Stimulated activated CD4-positive, alpha-beta T cell treated with anti-CD3 and anti-CD28 coated beads, Interleukin-12 subunit alpha, Interleukin-12 subunit beta, amount 100 ng/mL, for 24 hours (primary cell): ENCODE data around the gene ACSS1.

Experiments
- DNase-seq, 2 experiments: peaks; one replicate each; pipeline ENCODE4 v3.0.0-alpha.2; 2020; ENCODE audit warnings: low read depth in 2 of 2

The ACSS1 gene

DNA sequence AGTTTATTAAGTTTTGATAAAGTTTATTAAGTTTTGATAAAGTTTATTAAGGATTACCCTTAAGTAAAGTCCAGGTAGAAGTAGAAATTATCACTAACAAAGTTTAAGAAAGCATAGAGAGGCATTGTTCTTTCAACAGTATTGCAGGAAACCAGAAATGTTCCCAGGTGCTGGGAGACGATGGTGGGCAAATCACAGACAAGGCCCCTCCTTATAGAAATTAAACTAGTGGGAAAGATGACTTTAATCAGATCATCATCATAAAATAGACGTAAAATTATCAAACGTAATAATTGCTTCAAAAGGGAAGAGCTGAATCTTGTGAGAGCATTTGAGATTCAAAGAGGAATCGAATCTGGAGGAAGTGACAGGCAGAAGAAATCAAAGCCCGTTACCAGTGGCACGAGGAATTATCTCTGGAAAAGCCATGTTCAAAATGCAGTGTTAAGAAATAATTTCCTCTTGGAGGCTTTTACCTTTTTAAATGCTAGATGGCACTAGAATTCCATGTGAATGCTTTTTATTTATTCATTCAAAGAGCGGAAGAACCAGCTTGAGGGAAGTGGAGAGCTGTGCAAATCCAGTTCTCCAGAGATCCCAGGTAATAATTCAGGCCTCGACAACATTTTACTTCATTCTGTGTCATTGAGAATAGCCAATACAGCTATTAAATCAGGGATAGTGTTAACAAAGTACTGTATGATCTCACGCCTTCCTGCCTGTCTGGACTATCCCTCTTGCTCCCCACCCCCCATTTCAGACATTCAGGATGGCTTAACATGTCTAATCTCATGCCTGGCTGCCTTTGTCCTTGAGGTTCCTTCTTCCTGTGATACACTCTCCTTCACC lies 64.4 kb downstream of the ACSS1 start:
- DNase-seq: no peak

DNA sequence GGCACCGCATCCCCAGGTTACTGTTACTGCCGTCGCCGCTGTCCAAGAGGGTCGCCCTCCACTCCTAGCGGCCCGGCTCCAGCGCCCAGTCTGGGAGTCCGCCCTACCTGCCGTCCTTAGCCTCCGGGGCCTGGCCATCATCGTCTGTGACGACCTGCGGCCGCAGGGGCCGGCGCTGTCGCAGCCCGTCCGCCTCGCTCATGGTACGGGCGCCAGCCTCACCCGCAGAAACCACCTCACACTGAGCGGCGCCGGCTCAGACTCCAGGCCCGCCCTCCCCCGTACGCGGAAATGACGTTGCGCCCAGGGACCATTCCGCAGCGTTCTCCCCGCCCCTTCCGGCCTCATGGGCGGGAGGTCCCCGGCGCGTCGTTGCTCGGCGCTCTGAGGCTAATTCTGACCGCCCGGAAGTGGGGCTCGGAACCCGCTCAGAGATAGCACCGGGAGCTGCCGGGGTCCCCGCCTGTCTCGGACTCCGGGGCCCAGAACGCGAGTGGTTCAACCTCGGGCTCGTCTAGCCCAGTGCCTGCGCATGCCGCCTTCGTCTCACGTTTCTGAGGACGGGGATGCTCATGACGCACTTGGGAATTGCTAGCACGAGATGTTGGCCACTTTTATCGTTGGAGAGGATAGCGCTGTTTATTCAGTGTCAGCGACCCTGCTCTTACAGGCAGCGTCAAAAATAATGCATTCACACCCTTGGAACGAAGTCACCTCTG lies 65.3 kb downstream of the ACSS1 start, which contains the start of gene APMAP:
TSS of gene APMAP (minus strand) at position 265 of the 719 bp plus-strand sequence. CDS start at position 202, 63 bp downstream.
- DNase-seq: peak; percentile 92 to 95

DNA sequence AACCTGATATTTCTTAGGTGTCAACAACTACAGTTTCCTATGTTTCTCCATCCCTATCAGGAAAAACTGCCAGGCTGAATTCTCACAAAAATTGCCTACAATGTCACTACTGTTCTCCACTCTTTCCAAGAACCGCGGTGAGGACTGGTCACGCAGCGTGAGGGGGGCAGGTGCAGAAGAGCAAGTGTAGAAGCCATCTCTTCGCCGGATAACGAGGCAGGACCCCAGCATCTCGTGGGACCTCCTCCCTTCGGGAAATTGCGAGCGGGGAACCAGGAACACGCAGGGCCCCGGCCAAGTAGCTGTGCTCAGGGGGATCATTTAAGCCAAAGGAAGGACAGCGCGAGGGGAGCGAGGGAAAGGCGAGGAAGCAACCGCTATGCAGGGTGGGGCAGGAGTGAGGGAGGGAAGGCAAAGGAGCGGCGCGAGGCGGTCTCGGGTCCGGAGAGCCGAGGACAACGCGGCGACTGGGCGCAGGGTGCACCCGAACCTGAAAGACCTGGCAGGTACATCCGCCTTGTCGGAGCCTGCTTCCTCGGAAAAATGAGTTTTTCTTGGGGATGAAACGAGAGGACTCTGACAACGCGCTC lies 65.9 kb downstream of the ACSS1 start:
- DNase-seq: peak in 1 of 2 experiments; percentile 6

DNA sequence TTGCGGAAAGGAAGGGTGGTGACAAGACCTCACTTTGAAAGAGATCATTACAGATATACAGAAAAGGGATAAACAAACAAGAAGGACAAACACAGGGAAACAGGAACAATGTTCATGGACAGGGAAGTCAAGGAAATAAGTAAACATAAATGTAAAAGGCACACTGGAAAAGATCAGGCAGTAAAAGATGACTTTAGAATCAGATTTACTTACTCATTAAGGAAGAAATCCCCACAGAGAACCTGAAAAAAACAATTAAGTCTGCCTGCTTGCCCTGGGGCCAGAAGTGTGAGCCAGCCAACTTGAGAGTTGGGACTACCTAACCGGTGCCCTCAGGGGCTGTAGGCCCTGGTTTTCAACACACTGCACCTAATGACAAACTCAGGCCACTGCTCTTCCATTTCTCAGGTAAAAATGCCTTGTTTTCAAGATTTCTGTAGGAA lies 67.1 kb downstream of the ACSS1 start:
- no peak for DNase-seq

DNA sequence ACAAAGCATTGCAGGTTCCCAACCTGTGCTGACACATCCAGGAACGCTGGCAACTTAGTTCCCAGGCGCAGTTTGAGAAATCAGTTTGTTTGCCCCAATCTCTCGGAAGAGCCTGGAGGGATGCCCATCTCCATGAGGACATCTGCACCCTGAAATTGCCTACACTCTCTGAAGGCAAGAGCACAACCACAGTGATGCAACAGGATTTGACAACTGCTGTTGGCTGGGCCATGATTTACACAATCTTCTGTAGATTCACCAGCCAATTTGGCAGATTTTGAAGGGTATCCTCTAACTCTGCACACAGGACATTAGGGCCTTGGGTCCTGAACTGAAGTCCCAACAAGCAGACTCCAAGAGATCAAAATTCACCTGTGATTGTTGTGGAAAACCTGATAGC lies 68.8 kb downstream of the ACSS1 start:
- no peak for DNase-seq

DNA sequence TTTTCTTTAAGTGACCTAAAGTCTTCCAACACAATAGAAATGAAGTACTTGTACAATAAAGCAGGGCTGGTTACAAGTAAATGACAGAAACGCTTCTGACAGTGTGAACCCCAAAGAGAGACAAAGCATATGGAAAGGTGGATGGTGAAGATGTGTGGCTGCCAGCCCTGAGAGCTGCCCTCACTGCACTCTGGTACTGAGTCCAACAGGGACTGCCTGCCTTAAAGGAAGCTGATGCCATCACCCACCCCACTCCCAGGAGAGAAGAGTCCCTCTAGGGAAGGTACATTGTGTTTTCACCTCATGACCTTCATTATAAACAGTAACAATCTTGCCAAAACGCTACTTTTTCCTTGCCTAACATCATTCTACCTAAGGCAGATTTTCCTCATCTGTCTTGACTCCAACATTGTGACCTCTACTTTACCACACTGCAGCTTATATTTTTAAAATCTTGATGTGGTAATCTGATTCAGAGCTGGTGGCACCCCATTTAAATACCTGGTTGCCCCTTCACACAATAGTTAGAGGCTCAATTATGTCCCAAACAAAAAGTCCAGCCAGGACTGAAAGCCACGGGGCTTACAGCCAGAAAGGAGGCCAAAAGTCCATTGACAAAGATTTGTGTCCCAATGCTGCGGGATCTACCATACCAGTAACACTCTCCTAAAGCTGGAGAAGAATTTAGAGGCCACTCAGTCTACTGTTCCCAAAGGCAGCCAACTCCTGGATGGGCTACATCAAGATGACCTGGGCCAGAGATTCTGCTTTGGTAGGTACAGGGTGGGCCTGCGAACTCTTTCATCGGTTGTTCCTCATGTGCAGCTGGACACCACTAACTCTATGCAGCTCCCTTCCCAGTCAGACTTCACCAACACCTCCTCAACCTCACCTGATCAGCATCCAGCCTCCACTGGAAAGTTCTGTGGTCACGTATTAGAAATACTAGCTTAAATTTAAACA lies 69.8 kb downstream of the ACSS1 start:
- no peak for DNase-seq

DNA sequence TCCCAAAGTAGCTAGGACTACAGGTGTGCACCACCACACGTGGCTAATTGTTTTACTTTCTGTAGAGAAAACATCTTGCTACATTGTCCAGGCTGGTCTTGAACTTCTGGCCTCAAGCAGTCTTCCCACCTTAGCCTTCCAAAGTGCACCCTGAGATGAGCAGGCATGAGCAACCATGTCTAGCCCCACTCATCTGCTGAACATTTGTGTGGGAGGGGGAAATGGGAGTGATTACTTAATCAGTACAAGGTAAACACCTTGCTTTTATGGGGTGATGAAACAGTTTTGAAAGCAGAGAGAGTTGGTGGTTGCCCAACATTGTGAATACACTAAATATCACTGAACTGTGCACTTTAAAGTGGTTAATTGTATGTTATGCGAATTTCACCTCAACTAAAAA lies 70.7 kb downstream of the ACSS1 start:
- DNase-seq: no peak

DNA sequence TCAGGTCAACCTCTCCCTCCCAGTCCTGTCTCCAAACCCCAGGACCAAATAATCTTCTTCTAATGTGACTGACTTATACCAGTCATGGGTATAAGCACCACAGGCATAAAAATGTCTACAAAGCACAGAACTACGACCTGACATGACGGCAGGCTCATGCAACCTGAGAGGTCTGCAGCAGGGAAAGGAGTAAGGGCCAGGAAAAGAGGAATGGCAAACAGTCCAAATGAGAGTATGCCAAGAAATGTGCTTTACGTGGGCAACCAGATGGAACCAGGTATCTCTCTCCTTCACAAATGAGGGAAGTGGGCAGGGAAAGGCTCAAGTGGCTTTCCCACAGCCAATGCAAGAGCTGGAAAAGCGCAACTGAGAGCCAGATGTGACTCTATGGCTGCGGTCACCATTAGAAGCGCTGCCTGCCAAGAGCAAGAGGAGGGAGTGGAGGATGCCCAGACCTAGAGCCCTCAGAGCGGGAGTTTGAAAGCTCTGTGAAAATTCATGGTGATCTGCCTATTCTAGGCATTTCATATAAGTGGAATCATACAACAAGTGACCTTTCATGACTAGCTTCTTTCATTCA lies 71.4 kb downstream of the ACSS1 start:
- DNase-seq: no peak

DNA sequence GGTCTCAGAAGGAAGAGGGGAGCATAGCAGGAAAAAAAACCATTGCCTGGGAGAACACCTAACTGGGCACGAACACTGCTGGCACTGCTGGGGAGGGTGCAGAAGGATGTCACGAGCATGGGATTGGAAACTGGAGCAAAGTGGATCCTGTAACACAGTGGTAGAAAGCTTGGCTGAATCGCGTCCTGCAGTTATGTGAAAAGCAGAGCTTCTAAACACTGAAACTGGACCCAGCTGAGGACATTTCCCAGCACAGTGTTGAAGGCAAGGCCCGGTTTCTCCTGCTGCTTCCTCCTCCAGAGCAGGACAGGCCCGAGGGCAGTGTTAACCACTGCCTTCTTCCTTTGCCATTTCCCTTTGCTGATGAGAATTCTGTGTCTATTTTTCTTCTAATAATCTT lies 72.1 kb downstream of the ACSS1 start:
- no peak for DNase-seq

DNA sequence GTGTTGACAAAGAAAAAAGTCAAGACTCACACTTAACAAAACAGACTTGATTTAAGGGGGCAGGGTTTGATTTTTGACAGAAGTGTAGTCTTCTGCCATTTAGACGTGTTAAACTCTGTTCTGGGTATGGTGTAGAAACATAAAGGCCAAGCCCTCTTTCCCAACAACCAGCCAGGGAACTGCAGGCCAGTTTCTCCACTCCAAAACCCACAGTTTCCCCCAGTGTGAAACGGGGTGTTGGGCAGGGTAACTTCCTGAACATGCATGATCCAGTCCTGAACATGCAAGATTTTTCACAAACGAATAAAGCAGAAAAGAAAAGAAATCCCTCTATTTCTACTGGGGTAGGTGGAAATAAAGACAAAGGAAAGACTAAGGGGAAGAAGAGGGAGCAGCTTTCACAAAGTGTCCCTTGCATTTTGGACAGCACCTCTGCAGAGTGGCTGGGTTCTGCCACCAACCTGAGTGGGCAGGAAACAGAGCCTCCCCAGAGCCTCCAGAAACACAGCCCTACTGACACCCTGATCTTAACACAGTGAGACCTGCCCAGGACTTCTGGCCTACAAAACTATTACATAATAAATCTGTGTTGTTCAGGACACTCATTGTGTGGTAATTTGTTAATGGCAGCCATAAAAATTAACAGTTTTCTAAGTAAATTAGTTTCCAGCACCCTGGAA lies 72.8 kb downstream of the ACSS1 start:
- no peak for DNase-seq

DNA sequence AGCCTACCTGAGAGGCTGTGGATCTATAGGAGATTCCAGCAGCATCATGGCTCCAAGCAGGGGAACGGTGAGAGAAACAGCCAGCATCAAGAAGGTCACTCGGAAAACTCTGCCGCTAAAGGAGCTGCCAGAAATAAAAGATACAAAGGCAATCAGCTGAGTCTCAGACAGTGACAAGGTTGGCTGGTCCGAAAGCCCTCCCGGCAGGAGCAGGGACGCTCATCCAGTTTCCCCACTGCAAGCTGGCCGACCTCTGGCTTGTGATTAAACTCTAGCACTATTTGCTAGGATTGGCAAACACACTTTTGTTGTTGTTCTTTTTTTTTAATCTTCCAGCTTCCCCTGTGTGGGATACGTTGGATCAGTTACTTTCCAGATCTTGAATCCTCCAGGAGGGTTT lies 74.0 kb downstream of the ACSS1 start:
- no peak for DNase-seq

DNA sequence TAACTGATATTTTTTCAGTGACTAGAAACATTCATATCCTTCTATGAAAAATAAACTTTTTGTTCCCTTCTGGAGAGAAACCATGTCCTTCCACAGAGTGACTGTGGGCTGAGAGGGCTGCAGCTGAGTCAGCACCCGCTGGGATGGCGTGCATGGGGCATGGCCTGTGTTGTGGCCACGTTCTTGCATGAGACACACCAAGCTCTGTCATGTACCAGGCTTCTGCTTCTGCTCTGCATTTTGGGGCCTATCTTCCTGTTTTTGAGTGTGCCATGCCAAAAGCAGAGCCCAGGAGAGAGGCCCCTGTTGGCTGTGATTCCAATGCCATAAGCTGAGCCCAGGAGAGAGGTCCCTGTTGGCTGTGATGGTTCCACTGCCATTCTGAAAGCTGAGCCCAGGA lies 76.1 kb downstream of the ACSS1 start:
- no peak for DNase-seq

DNA sequence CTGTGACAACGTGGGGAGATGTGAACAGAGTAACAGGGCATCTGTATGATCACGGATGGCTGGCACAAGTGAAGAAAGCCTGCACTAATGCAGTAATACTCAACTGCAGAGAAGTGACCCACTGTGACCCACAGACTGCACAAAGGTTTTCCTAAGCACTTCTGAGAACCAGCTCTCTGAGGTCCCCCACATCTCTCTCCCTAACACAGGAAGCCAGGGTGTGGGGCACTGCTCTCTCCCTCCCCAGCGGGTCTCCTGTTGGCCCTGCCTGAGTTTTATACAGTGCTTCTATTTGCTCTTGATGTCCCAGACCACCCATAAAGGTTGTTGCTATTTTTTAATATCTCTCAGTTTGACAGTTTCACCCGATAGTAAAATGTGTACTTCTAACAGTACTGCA lies 76.7 kb downstream of the ACSS1 start:
- DNase-seq: no peak

DNA sequence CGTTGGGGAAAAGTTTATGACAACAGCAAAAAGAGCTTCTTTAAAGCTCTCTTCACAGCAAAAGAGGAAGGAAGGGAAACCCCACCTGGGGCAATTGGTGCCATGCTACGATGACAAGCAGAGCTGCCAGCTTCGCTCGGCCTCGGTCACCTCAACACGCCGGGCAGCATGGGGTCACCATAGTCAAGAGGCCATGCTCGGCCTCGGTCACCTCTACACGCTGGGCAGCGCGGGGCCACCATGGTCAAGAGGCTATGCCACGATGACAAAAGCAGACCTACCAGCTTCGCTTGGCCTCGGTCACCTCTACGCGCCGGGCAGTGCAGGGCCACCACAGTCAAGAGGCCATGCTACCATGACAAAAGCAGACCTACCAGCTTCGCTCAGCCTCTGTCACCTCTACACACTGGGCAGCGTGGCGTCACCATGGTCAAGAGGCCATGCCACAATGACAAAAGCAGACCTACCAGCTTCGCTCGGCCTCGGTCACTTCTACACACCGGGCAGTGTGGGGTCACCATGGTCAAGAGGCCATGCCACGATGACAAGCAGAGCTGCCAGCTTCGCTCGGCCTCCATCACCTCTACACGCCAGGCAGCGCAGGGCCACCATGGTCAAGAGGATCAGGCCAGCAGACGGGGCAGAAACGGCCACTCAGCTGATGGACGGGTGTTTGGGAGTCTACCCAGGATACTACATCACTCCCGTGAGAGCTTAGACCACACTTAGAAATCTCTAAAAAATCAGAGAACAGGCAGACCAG lies 77.5 kb downstream of the ACSS1 start:
- DNase-seq: no peak

DNA sequence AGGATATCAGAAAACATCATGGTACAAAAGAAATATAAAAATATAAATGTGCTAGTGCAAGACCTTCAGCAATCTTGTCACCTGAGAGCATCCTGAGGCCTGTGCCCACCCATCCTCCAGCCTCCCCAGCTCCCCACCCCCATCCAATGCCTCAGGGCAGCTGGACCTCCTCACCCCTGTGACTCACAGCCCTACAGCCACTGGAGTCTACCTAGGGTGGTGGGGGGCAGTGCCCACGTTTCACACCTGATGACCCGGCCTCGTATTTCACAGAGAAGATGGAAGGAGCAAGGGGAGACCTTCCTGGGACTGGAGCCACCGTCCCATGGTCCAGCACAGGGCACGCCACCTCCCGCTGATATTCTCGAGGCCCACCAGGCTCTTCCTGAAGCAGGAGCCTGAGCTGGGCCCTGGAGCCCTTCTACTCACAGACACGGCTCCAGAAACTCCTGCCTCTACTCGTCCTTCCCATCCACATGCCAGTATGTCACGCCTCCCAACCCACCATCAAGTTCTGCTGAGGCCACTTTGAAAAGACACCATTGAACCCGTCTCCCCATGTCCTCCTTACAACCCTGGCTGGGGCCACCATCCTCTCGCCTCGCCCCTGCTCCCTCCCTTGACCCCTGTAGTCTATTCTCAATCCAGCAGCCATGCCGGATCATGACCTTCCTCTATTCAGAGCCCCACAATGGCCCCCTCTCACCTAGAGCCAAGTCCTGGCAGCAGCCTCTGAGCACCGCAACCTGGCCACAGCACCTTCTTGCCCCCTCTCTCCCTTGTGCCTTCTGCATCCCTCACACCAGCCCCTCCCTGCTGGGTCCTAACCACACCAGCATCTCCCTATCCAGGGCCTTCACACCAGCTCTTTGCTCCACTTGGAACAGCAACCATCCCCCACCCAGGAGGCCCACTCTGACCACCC lies 78.6 kb downstream of the ACSS1 start:
- no peak for DNase-seq

DNA sequence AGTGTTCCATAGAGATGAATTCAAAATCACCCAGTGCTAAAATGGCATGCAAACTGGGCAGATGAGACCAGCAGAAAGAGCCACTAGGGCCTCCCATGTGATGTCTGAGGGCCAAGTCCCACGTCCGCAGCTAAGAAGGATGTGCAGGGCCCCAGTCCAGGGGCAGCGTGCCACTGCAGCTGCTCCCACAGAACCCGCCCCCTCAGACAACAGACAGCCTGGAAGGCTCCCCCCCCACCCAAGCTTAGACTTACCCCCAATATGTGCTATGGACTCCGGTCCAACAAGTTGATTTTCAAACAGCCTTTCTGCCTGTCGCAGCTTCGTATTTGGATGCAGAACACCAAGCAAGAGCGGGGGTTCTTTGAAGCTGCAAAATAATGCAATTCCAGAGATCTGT lies 79.4 kb downstream of the ACSS1 start:
- DNase-seq: no peak

DNA sequence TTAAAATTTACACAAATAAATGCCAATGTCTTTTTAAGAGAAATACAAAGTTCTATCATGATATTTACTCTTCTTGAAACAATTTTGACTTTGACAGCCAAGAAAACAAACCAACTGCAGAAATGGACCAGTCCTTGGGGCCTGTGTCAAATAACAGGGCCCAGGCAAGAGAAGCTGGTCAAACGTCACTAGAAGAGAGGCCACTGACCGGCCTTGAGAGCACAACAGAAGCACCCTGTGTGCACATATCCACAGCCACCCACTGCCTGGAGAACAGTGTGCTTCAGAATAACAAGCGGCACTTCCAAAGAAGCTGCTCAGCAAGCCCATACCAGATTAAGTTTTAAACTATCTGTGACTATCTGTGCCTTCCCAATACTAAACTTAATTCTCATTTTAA lies 80.1 kb downstream of the ACSS1 start:
- no peak for DNase-seq

DNA sequence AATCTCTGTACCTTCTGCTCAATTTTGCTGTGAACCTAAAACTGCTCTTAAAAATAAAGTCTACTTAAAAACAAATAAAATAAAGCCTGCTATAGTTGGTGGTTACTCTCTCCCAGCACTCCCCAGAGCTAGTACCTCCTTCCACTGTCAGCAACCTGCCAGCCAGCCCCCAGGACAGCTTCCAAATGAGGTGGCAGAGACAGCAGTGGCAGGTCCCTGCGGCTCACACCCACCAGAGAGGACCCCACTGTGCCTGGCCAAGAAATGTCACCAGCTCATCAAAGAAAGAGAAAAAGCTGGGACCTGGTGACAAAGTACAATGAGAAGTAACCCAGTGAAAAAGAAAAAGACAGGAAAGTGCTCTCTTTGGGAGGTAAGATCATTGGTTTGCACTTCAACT lies 80.6 kb downstream of the ACSS1 start:
- DNase-seq: no peak

DNA sequence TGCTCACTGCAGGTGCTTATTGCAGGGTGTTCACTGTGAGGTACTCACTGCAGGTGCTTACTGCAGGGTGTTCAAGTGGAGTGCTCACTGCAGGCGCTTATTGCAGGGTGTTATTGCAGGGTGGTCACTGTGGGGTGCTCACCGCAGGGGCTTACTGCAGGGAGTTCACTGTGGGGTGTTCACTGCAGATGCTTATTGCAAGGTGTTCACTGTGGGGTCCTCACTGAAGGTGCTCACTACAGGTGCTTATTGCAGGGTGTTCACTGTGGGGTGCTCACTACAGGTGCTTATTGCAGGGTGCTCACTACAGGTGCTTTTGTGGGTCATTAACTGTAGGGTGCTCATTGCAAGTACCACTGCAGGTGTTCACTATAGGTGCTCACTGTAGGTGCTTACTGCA lies 85.6 kb downstream of the ACSS1 start:
- DNase-seq: no peak
